ENCODE measurements around the gene GPR65.

Gene GPR65

GRCh38 chr14:88040146-88040545, 35.2 kb downstream of the GPR65 start:
- DNase-seq: no peak

GRCh38 chr14:88043529-88044443, 38.9 kb downstream of the GPR65 start:
- no peak for DNase-seq

GRCh38 chr14:88044444-88044758, 39.5 kb downstream of the GPR65 start:
- no peak for DNase-seq

GRCh38 chr14:88044776-88045446, 40.0 kb downstream of the GPR65 start:
- no peak for DNase-seq

GRCh38 chr14:88045705-88046104, 40.8 kb downstream of the GPR65 start:
- peak; percentile 59 for DNase-seq

GRCh38 chr14:88048351-88048750, 43.4 kb downstream of the GPR65 start:
- no peak for DNase-seq

- DNase-seq: no peak
Observed at GRCh38 chr14:88049266-88049665, 44.3 kb downstream of the GPR65 start.

GRCh38 chr14:88049936-88050335, 45.0 kb downstream of the GPR65 start:
- no peak for DNase-seq

GRCh38 chr14:88060576-88060975, 55.6 kb downstream of the GPR65 start:
- no peak for DNase-seq

- no peak for DNase-seq
Observed at GRCh38 chr14:88063811-88064210, 58.9 kb downstream of the GPR65 start.
